SH-SY5Y (cell line): ENCODE measurements around the gene UNC93A.

Source experiments
- GATA2 ChIP-seq: IDR thresholded peaks from 2 replicates; pipeline ENCODE4 v1.6.1; 2011; ENCODE audit warnings: mild to moderate bottlenecking, low read depth, low read length
- GATA3 ChIP-seq: IDR thresholded peaks from 2 replicates; pipeline ENCODE4 v1.6.1; 2011; ENCODE audit warnings: low read depth, mild to moderate bottlenecking, low read length, moderate library complexity

UNC93A gene

DNA sequence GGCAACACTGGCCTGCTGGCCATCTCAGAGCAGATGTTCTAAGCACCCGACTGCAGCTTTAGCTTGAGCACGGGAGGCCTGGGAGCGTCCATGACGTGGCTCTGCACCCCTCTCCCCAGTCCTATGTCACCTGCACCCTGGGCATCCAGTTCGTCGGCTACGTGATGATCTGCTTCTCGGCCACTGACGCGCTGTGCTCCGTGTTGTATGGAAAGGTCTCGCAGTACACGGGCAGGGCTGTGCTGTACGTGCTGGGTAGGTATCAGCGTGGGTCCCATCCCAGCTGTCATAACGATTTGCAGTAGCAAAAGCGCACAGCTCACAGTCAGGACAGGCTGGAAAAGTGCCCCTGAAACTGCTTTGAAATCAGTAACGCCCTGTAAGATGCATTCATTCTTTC, 14.7 kb downstream of the UNC93A start:
- TF ChIP-seq GATA3 (no peak), GATA2 (no peak)

GRCh38 chr6:167306401-167306998, 15.4 kb downstream of the UNC93A start:
- TF ChIP-seq GATA3, result no peak

DNA sequence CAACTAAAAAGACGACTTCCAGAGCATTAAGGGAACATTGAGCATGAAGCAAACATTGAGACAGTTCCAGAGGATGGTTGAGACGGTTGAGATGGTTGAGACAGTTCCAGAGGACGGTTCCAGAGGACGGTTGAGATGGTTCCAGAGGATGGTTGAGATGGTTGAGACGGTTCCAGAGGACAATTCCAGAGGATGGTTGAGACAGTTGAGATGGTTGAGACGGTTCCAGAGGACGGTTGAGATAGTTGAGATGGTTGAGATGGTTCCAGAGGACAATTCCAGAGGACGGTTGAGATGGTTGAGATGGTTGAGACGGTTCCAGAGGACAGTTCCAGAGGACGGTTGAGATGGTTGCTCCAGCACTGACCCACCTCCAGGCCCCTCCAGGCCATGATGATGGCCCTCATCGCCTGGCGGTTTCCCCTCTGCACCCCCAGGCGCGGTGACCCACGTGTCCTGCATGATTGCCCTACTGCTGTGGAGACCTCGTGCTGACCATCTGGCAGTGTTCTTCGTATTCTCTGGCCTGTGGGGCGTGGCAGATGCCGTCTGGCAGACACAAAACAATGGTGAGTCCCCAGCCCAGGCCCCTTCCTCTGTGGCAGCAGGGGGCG, 16.3 kb downstream of the UNC93A start:
- TF ChIP-seq GATA2 (no peak), GATA3 (no peak)

- TF ChIP-seq GATA3 (no peak), GATA2 (no peak)
Measured at GRCh38 chr6:167308207-167308606, 17.1 kb downstream of the UNC93A start.

GRCh38 chr6:167311286-167311685, 20.2 kb downstream of the UNC93A start:
- TF ChIP-seq GATA3 (no peak), GATA2 (no peak)

- TF ChIP-seq GATA3, result no peak
- TF ChIP-seq GATA2, result no peak
Measured at GRCh38 chr6:167314180-167314821, 23.2 kb downstream of the UNC93A start.

DNA sequence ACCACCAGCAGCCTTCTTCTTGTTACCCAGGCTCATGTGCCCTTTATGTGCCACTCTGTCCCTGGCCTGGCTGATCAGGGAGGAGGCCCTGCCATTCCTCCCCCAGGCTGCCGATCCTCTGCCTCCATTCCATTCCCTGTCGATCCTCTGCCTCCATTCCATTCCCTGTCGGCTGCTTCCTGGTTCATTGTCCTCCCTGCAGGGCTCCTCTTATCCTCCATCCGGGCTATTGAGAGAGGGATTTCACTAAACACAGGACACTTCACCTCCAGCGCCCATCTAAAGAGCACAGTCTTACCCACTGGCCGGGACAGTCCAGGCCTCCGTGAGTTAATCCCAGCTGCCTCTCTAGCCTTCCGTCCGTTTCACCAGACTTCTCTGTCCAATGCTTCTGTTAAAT, 26.1 kb downstream of the UNC93A start:
- TF ChIP-seq GATA2, result no peak
- no peak for TF ChIP-seq GATA3

DNA sequence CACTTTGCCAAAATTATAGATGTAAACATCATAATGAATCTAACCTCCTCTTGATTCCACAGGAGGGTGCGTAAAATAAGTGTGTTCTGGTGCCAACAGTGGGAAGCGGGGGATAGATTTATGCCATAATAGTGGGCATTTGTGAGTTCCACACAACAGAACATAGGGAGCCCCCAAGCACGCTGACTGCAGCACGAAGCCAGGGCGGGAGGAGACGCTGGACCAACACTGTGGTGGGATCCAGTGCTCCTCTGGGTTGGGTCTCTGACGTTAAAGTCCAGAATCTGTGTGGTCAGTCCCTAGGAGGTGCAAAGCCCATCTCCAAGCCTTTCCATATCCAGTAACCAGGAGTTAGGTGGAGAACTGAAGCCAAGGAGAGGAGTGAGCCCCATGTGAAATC, 32.0 kb downstream of the UNC93A start:
- no peak for TF ChIP-seq GATA2
- no peak for TF ChIP-seq GATA3

- TF ChIP-seq GATA3 (no peak), GATA2 (no peak)
Measured at GRCh38 chr6:167324111-167324510, 33.0 kb downstream of the UNC93A start.

DNA sequence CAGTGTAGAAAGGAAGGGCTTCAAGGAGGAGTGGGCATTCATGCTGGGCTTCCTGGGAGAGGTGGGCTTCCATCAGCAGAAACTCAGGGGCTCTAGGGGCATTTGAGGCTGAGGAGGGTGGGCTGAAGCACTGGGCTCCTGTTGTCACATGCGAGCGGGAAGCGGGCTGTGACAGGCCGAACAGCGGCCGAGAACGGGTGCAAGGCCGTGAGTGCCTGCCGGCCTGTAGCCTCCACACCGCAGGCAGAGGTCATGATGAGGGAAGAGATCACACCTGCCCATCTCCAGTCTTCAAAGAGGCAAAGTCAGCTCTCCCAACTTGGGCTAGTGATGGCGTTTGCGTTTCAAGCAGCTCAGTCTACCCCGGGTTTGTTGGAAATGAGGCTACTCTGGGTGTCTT, 34.7 kb downstream of the UNC93A start:
- TF ChIP-seq GATA3 (no peak), GATA2 (no peak)

GRCh38 chr6:167327391-167327790, 36.3 kb downstream of the UNC93A start:
- TF ChIP-seq GATA2 (no peak), GATA3 (no peak)

GRCh38 chr6:167328086-167328485, 37.0 kb downstream of the UNC93A start:
- TF ChIP-seq GATA3, result no peak
- TF ChIP-seq GATA2, result no peak

- TF ChIP-seq GATA2 (no peak), GATA3 (no peak)
Measured at GRCh38 chr6:167329014-167329413, 37.9 kb downstream of the UNC93A start.

DNA sequence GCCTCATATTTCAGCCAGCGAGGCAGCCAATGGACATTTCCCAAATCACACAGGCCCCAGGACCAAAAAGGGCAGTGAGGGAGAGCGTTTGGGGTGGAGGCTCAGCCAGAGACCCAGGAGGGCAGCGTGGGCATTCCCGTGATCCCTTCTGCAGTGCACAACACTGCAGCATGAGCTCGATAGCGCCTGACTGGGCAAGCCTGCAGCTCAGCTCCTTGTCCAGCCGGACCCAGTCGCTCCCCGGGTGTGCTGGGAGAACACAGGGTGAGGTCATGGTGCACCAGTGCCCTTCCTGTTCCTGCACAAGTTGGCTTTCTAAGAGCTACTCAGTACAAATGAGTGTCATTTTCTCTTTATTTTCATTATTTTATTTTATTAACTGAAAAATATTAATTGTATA, 39.6 kb downstream of the UNC93A start:
- TF ChIP-seq GATA2 (no peak), GATA3 (no peak)

DNA sequence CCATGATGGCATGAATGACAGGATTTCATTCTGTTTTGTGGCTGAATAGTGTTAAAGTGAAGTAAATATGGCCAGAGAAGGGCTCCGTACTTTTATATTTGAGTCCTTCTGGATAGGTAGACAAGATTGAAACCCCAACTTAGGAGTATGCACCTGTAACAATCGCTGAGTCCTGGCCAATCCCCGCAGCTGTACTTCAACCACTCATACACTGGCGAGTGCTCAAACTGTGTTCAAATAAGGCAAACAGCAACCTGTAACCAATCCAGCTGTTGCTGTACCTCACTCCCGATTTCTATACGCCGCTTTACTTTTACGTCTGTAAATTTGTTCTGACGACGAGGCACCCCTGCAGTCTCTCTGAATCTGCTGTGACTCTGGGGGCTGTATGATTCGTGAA, 40.5 kb downstream of the UNC93A start:
- TF ChIP-seq GATA2 (no peak), GATA3 (no peak)
